Subcutaneous abdominal adipose tissue (tissue), 5 donors: Measurements from ENCODE around the gene ZSWIM9.

ENCODE experiments used
- H3K27ac ChIP-seq: one replicate; pipeline ENCODE4 v1.7.0; 2013; ENCODE audit warnings: low read depth, mild to moderate bottlenecking, inconsistent platforms, low read length, moderate library complexity
- H3K27me3 ChIP-seq, 5 donors: one replicate each; pipeline ENCODE4 v1.7.0; 2013; ENCODE audit warnings: low read length in 5 of 5, inconsistent platforms in 1 of 5; ENCODE audit not compliant: control insufficient read depth in 5 of 5, insufficient read depth in 4 of 5
- H3K36me3 ChIP-seq, 5 donors: one replicate each; pipeline ENCODE4 v1.7.0; 2013; ENCODE audit warnings: low read length in 5 of 5; ENCODE audit not compliant: control insufficient read depth in 5 of 5, insufficient read depth in 5 of 5
- H3K4me1 ChIP-seq, 5 donors: one replicate each; pipeline ENCODE4 v1.7.0; 2013; ENCODE audit warnings: low read length in 5 of 5, mild to moderate bottlenecking in 3 of 5, moderate library complexity in 1 of 5; ENCODE audit not compliant: control insufficient read depth in 5 of 5, insufficient read depth in 5 of 5
- H3K4me3 ChIP-seq, 5 donors: one replicate each; pipeline ENCODE4 v1.7.0; 2013; ENCODE audit warnings: low read length in 5 of 5, low read depth in 1 of 5
- H3K9ac ChIP-seq, 5 donors: one replicate each; pipeline ENCODE4 v1.7.0; 2013; ENCODE audit warnings: low read length in 5 of 5, mild to moderate bottlenecking in 4 of 5, moderate library complexity in 3 of 5
- H3K9me3 ChIP-seq, 5 donors: one replicate each; pipeline ENCODE4 v1.7.0; 2013; ENCODE audit warnings: low read length in 5 of 5; ENCODE audit not compliant: control insufficient read depth in 5 of 5
- donor health status: healthy.
- donor health status: healthy.
- donor health status: healthy.
- donor health status: healthy.
- donor health status: healthy.

The ZSWIM9 gene

GRCh38 chr19:48137411-48137810 lies 33.1 kb upstream of the ZSWIM9 start:
- no peak overlapping the region for H3K4me3 ChIP-seq
- H3K4me1 ChIP-seq: no peaks in the 10 kb centered on the region
- no peaks in the 10 kb centered on the region for H3K9me3 ChIP-seq
- H3K9ac ChIP-seq: no peak overlapping the region
- H3K27me3 ChIP-seq: no peaks in the 10 kb centered on the region
- H3K27ac ChIP-seq: no peak overlapping the region
- peaks cover 0 to 20% (median 6%) of the 10 kb centered on the region in 5 donors for H3K36me3 ChIP-seq

- no peaks in the 10 kb centered on the region for H3K4me1 ChIP-seq
- no peak overlapping the region for H3K27ac ChIP-seq
- H3K27me3 ChIP-seq: no peaks in the 10 kb centered on the region
- H3K4me3 ChIP-seq: no peak overlapping the region
- H3K36me3 ChIP-seq: peaks cover 0 to 25% (median 7%) of the 10 kb centered on the region in 5 donors
- no peaks in the 10 kb centered on the region for H3K9me3 ChIP-seq
- no peak overlapping the region for H3K9ac ChIP-seq
Measured at GRCh38 chr19:48139053-48139452, 31.4 kb upstream of the ZSWIM9 start.

- H3K9ac ChIP-seq: no peak overlapping the region
- peaks cover 0 to 6% (median 0%) of the 10 kb centered on the region in 5 donors for H3K4me1 ChIP-seq
- H3K27me3 ChIP-seq: no peaks in the 10 kb centered on the region
- H3K36me3 ChIP-seq: peaks cover 0 to 31% (median 9%) of the 10 kb centered on the region in 5 donors
- H3K27ac ChIP-seq: no peak overlapping the region
- H3K4me3 ChIP-seq: no peak overlapping the region
- no peaks in the 10 kb centered on the region for H3K9me3 ChIP-seq
Measured at GRCh38 chr19:48147597-48148175, 22.8 kb upstream of the ZSWIM9 start.

- Histone ChIP-seq H3K9ac (no peak overlapping the region), H3K4me3 (no peak overlapping the region), H3K36me3 (peaks cover 0 to 23% (median 9%) of the 10 kb centered on the region in 5 donors), H3K27me3 (no peaks in the 10 kb centered on the region), H3K9me3 (no peaks in the 10 kb centered on the region), H3K27ac (no peak overlapping the region), H3K4me1 (peaks cover 0 to 6% (median 0%) of the 10 kb centered on the region in 5 donors)
Measured at GRCh38 chr19:48148576-48148975, 21.9 kb upstream of the ZSWIM9 start.

GRCh38 chr19:48149430-48149829 lies 21.1 kb upstream of the ZSWIM9 start:
- Histone ChIP-seq H3K36me3 (peaks cover 0 to 23% (median 9%) of the 10 kb centered on the region in 5 donors), H3K27ac (no peak overlapping the region), H3K4me3 (no peak overlapping the region), H3K9me3 (no peaks in the 10 kb centered on the region), H3K27me3 (no peaks in the 10 kb centered on the region), H3K9ac (no peak overlapping the region), H3K4me1 (peaks cover 0 to 6% (median 0%) of the 10 kb centered on the region in 5 donors)

GRCh38 chr19:48152551-48152950 lies 17.9 kb upstream of the ZSWIM9 start:
- Histone ChIP-seq H3K4me3 (no peak overlapping the region), H3K27me3 (no peaks in the 10 kb centered on the region), H3K36me3 (peaks cover 0 to 25% (median 10%) of the 10 kb centered on the region in 5 donors)

GRCh38 chr19:48154003-48154402 lies 16.5 kb upstream of the ZSWIM9 start:
- H3K27ac ChIP-seq: no peak overlapping the region
- no peak overlapping the region for H3K9ac ChIP-seq
- H3K4me3 ChIP-seq: no peak overlapping the region
- H3K9me3 ChIP-seq: no peaks in the 10 kb centered on the region
- H3K4me1 ChIP-seq: peaks cover 0 to 4% (median 0%) of the 10 kb centered on the region in 5 donors
- peaks cover 0 to 32% (median 13%) of the 10 kb centered on the region in 5 donors for H3K36me3 ChIP-seq
- H3K27me3 ChIP-seq: no peaks in the 10 kb centered on the region

More at GRCh38 chr19:48152551-48152950, 17.9 kb upstream of the ZSWIM9 start:
- Histone ChIP-seq H3K27ac (no peak overlapping the region), H3K9me3 (no peaks in the 10 kb centered on the region), H3K4me1 (peaks cover 0 to 4% (median 0%) of the 10 kb centered on the region in 5 donors), H3K9ac (no peak overlapping the region)

- Histone ChIP-seq H3K4me3 (no peak overlapping the region), H3K27ac (no peak overlapping the region), H3K36me3 (peaks cover 0 to 29% (median 18%) of the 10 kb centered on the region in 5 donors), H3K9me3 (no peaks in the 10 kb centered on the region), H3K27me3 (no peaks in the 10 kb centered on the region), H3K4me1 (peaks cover 0 to 4% (median 0%) of the 10 kb centered on the region in 5 donors), H3K9ac (no peak overlapping the region)
Measured at GRCh38 chr19:48158210-48158790, 12.2 kb upstream of the ZSWIM9 start.

GRCh38 chr19:48168689-48169088 lies 1.8 kb upstream of the ZSWIM9 start:
- Histone ChIP-seq H3K36me3 (peaks cover 0 to 8% (median 5%) of the 10 kb centered on the region in 5 donors), H3K27ac (no peak overlapping the region), H3K9me3 (no peaks in the 10 kb centered on the region), H3K9ac (no peak overlapping the region), H3K27me3 (no peaks in the 10 kb centered on the region), H3K4me3 (no peak overlapping the region), H3K4me1 (peaks cover 4 to 14% (median 12%) of the 10 kb centered on the region in 5 donors)

GRCh38 chr19:48169578-48169938 lies 922 bp upstream of the ZSWIM9 start:
- Histone ChIP-seq H3K27me3 (no peaks in the 10 kb centered on the region), H3K4me3 (peak overlapping the region; percentile 44 to 95 (median 88)), H3K9me3 (no peaks in the 10 kb centered on the region), H3K4me1 (peaks cover 4 to 14% (median 12%) of the 10 kb centered on the region in 5 donors), H3K27ac (no peak overlapping the region), H3K36me3 (peaks cover 2 to 16% (median 14%) of the 10 kb centered on the region in 5 donors), H3K9ac (peak overlapping the region in 1 of 5 donors; percentile 82)
